ENCODE data around the gene EXOC6B.

The EXOC6B gene

DNA sequence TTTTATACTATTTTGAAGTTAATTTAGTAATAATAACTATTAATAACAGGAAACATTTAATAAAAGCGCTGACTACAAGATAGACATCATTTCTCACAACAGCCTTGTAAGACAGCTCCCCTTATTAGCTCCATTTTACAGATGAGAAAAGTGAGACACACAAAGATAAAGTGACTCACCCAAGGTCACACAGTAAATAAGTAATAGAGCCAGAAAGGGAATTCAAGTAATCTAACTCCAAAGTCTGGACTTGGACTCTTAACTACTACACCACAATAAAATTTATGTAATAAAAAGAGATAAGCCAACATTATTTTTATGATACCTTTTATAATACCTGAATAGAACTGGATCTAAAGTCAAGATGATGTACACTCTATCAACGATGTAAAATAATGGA is 25.3 kb downstream of the EXOC6B start:
- intact Hi-C loops (cut with DNase I): no loop called here

DNA sequence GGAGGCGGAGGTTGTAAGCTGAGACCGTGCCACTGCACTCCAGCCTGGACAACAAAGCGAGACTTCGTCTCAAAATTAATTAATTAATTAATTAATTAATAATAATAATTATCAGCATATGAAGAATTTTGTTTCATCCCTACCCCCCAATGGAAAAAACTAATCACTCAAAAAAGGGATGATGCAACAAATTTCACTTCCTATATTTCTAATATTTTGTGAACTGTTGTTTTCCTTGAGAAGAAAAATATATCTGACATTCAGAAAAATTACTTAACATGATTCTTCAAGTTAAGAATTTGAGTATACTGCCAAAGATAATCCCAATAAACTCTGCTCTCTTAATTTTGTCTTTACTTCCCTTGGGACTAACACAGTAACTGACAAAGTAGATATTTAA is 28.1 kb downstream of the EXOC6B start:
- no peak for DNase-seq
- intact Hi-C loops (cut with DNase I): no loop called here

More for the DNA sequence above, 25.3 kb downstream of the EXOC6B start:
- DNase-seq: no peak

DNA sequence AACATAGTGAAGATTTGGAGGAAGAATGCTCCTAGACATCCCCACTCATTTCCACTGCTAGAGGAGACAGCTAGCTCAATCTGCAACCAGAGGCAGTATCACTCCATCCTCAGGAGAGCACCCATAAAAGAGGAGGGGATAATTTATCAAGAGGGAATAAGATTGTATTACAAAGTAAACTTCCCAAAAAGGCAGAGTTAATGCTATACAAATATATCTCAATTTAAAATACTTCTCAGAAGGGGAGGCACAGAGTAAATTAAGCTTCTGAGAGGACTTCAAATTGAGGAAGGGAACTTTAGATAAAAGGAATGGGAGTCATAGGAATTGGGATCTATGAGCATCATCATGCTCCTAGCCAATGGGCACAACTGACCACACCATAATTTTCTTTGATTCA is 29.1 kb downstream of the EXOC6B start:
- intact Hi-C loops (cut with DNase I): no loop called here
- no peak for DNase-seq

- no peak for DNase-seq
- intact Hi-C loops (cut with DNase I): no loop called here
Measured at GRCh38 chr2:72794572-72794971, 31.3 kb downstream of the EXOC6B start.

DNA sequence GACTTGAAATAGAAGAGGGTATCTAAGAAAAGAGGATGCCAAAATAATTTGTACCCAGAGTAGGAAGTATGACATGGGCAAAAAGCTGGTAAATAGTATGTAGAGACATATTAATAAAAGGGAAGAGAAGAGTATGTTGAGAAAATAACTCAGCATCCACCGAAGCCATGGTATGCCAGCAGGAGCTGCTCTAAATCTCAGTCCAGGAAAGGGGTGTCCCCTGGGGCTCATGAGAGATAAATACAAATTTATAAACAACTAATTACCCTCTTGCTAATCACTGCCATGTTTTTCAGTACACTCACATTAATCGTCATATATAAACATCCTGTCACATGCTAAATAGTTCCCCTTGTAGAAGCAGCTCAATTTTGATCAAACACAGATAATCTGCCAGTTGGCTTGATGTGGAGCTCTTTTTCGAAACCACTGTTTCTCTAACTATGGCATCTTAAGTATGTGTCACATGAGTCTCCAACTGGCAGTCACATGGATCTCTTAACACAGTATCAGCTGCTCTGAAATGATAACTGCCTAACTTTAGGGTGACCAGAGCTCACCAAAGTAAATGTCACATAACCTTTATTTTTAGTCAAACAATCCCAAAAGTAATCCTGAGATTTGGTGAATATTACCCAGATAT is 31.9 kb downstream of the EXOC6B start:
- intact Hi-C loops (cut with DNase I): no loop called here
- DNase-seq: no peak

DNA sequence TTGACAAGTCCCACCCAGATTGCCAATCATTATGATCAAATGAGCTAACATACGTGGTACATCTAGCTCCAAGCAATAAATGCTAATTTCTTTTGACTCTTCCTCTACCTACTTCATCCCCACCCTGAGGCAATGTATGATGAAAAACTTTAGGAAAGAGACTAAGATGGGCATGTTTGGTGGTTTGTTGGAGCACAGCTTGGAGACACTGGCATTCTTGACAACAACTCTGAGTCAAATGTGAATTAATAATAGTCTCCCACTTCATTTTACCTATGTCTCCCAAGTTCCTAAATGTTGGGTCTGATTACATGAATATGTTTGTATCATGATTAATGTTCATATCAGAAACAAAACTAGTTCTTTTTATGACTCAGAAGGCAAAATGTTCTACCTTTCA is 36.6 kb downstream of the EXOC6B start:
- intact Hi-C loops (cut with DNase I): no loop called here
- DNase-seq: no peak

GRCh38 chr2:72788756-72789155 is 37.1 kb downstream of the EXOC6B start:
- intact Hi-C loops (cut with DNase I): no loop called here

DNA sequence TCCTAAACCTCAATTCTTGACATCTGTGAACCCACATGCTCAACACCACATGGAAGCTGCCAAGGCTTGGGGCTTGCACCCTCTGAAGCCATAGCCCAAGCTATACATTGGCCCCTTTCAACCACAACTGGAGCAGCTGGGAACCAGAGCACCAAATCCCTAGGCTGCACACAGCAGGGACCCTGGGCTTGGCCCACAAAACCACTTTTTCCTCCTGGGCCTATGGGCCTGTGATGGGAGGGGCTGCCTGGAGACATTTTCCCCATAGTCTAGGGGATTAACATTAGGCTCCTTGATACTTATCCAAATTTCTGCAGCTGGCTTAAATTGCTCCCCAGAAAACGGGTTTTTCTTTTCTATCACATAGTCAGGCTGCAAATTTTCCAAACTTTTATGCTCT is 40.3 kb downstream of the EXOC6B start:
- intact Hi-C loops (cut with DNase I): no loop called here
- DNase-seq: no peak

More at GRCh38 chr2:72788756-72789155, 37.1 kb downstream of the EXOC6B start:
- peak in 2 of 42 donors; percentile 37 to 44 for DNase-seq

DNA sequence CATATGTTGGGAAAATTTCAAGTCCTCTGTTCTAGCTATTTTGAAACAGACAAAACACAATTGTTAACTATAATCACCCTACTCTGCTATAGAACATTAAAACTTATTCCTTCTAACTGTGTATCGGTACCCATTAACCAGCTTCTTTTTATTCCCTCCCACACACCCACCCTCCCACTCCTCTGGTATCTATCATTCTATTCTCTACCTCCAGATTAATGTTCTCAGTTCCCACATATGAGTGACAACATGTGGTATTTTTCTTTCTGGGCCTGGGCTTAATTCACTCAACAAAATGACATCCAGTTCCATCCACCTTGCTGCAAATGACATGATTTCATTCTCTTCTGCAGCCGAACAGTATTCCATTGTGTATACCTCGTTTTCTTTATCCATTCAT is 43.3 kb downstream of the EXOC6B start:
- DNase-seq: peak in 22 of 42 donors; percentile 19 to 80 (median 45)
- intact Hi-C loops (cut with DNase I): no loop called here

DNA sequence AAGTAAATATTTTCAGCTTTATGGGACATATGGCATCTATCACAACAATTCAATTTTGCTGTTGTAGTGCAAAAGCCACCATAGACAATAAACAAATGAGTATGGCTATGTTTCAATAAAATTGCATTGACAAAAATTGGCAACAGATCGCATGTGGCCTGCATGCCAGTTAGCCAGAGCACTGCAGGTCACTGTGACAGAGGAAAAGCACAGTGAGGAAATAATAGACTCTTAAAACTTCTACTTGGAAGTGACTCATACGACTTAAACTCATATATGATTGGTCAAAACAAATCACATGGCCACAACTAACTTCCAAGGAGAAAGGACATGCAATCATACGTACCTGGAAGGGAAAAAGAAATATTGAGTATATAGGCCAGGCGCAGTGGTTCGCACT is 44.4 kb downstream of the EXOC6B start:
- DNase-seq: no peak
- intact Hi-C loops (cut with DNase I): no loop called here

DNA sequence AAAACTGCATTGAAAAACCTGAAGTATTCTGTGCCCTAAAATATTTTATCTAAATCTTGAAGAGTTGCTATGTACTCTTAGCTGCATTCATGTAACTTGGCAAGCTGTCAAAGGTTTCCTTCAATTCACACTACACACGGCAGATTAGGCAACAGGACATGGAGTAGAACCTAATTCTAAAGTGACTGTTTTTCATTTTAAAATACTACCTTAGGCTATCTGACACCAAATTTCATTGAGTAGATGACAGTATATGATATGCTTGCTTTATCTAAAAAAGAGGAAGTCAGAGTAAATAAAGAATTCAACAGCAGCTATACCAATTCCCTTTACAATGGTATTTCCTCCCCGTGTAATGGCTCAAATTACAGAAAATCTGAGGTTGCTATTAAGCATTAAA is 45.4 kb downstream of the EXOC6B start:
- intact Hi-C loops (cut with DNase I): no loop called here
- DNase-seq: peak in 1 of 42 donors; percentile 11

- intact Hi-C loops (cut with DNase I): no loop called here
Measured at GRCh38 chr2:72779495-72779894, 46.3 kb downstream of the EXOC6B start.

DNA sequence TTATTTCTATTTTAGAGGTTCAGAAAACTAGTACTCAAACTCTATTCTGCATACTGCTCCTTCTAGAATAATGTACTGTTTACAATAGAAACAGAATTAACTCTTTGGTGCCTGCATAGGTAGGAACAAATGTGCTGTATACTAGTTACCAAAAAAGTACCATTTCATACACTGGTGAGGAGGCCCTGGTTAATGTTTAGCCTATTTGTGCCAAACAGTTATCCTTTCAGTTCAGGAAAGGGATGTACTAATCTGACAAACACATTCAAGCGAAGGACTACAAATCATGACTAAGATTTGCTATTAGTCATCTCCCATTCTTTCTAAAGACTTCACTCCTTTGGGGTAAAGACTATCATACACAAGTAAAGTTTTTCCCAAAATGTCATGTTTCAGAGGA is 47.4 kb downstream of the EXOC6B start:
- no peak for DNase-seq
- intact Hi-C loops (cut with DNase I): no loop called here

More at GRCh38 chr2:72779495-72779894, 46.3 kb downstream of the EXOC6B start:
- DNase-seq: no peak

GRCh38 chr2:72770879-72771461 is 54.9 kb downstream of the EXOC6B start:
- intact Hi-C loops (cut with DNase I): loop anchor here (2.0 kb wide), 1 partner anchor 88 kb away; no protein-coding TSS in a partner anchor
- peak in 32 of 42 donors; percentile 20 to 93 (median 76) for DNase-seq

- intact Hi-C loops (cut with DNase I): no loop called here
- no peak for DNase-seq
Measured at GRCh38 chr2:72765997-72766609, 59.7 kb downstream of the EXOC6B start.

DNA sequence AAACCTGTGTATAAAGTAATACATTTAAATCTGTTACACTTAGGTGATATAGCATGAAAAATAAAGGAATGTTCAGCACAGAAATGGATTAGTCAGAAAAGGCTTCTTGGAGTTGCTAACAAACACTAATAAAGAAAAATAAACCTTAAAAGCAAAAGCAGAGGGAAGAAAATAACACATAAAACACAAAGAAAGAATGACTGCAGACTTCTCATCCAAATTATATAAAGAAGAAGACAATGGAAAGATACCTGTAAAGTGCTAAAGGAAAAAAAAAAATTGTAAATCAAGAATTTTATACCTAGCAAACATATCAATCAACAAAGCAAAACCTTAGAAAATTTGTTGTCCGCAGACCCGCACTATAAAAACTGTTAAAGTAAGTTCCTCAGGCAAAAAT is 63.6 kb downstream of the EXOC6B start:
- no peak for DNase-seq
- intact Hi-C loops (cut with DNase I): no loop called here

DNA sequence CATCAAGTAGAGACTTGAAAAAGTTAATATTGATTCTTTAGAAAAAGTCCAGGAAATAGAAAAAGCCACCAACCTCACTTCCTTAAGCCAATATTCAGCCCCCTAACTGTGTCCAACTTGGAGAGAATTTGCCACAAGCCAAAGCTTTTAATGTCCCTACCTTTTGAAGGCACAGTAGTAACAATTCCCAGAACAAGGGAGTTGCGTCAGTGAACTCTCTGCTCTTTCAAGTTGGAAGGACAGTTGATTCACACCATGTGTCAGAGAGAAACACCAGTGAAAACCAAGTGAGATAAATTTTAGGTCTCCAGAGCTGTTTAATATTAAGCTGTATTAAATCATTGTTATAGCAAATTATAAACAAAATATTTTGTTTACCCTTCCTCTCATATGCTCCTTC is 66.1 kb downstream of the EXOC6B start:
- no peak for DNase-seq
- intact Hi-C loops (cut with DNase I): no loop called here

GRCh38 chr2:72757177-72757775 is 68.6 kb downstream of the EXOC6B start:
- DNase-seq: no peak
- intact Hi-C loops (cut with DNase I): no loop called here

- DNase-seq: no peak
- intact Hi-C loops (cut with DNase I): no loop called here
Measured at GRCh38 chr2:72755647-72756423, 70.0 kb downstream of the EXOC6B start.

All from head of caudate nucleus (tissue), 42 donors.